GM21529 (cell line): Measurements from ENCODE around the gene NOL12.

ENCODE experiments used
- ATAC-seq: cut with Tn5 transposase; IDR thresholded peaks from one replicate; pipeline ENCODE4 v1.9.1; 2021; ENCODE audit not compliant: unreplicated experiment

Gene NOL12

DNA sequence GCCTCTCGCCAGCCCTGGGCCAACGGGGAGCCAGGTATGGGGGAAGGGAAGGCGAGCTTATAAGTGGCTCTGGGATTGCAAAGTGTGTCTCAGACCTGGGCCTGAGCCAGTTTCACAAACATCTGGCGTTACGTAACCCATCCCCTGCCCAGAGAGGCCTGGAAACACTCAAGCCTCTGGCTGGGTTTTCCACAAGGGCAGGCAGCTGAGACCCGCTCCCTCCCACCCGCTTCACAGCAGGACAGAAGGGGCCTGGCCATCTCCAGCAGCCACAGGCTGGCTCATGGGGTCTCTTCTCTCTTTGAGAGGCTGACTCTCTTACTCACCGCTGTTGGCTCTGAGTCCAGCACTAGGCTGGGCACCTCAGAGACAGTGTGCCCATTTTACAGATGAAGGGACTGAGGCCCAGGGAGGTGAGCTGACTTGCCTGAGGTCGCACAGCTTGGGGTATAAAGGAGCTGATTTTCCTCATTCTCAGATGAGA is 55.2 kb downstream of the NOL12 start:
- no peak for ATAC-seq

DNA sequence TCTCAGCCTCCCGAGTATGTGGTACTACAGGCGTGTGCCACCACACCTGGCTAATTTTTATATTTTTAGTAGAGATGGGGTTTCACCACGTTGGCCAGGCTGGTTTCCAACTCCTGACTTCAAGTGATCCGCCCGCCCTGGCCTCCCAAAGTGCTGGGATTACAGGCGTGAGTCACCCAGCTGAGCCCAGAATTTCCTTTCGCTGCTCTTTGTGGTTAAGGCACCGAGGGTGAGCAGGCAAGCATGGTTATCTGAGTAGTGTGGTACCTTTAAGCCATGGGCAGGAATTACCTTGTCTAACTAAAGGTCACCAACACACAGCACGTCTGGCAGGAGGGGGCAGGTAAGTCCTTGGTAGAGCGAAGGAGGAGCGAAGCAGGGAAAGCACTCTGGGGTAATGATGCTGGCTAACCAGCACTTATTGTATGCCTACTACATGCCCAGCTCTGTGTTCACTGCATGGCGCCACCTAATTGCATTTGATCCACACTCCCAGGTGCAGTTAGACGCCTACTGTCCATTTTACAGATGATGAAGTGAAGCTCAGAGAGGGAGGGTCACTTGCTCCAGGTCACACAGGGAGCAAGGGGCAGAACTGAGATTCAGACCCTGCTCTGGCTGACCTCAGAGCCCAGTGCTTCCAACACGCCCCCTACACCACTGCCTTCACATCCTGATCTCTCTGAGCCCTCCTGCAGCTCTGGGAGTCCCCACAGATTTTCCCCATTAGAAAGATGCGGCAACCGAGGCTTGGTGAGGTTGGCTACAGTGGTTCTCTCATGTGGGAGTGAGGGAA is 56.4 kb downstream of the NOL12 start:
- ATAC-seq, result no peak
